WERI-Rb-1 (cell line): ENCODE data around the gene TMEM234.

Experiments
- DNase-seq: peaks from one replicate; pipeline ENCODE4 v3.0.0-alpha.2; 2020
- H3K27ac ChIP-seq: fragments of 250-450 bp; sonication (Bioruptor Pico); 2 replicates; pipeline ENCODE4 v1.5.1; 2020; ENCODE audit warnings: mild to moderate bottlenecking, moderate library complexity
- H3K27me3 ChIP-seq: fragments of 250-450 bp; sonication (Bioruptor Pico); 2 replicates; pipeline ENCODE4 v1.5.1; 2021; ENCODE audit warnings: mild to moderate bottlenecking, low read depth, moderate library complexity; ENCODE audit not compliant: insufficient read depth, severe bottlenecking
- H3K36me3 ChIP-seq: fragments of 250-450 bp; sonication (Bioruptor Pico); 2 replicates; pipeline ENCODE4 v1.5.1; 2020; ENCODE audit warnings: mild to moderate bottlenecking, moderate library complexity
- H3K4me3 ChIP-seq: 2 replicates; pipeline ENCODE4 v1.5.1; 2011; ENCODE audit warnings: low read depth, mild to moderate bottlenecking, control low read depth, low read length
- H3K9me3 ChIP-seq: fragments of 250-450 bp; sonication (Bioruptor Pico); 2 replicates; pipeline ENCODE4 v1.5.1; 2021; ENCODE audit warnings: mild to moderate bottlenecking, moderate library complexity; ENCODE audit not compliant: severe bottlenecking
- CTCF ChIP-seq: IDR thresholded peaks from 2 replicates; pipeline ENCODE4 v1.5.1; 2011; ENCODE audit warnings: low read depth, mild to moderate bottlenecking, control low read depth, inconsistent platforms, low read length

The TMEM234 gene

DNA sequence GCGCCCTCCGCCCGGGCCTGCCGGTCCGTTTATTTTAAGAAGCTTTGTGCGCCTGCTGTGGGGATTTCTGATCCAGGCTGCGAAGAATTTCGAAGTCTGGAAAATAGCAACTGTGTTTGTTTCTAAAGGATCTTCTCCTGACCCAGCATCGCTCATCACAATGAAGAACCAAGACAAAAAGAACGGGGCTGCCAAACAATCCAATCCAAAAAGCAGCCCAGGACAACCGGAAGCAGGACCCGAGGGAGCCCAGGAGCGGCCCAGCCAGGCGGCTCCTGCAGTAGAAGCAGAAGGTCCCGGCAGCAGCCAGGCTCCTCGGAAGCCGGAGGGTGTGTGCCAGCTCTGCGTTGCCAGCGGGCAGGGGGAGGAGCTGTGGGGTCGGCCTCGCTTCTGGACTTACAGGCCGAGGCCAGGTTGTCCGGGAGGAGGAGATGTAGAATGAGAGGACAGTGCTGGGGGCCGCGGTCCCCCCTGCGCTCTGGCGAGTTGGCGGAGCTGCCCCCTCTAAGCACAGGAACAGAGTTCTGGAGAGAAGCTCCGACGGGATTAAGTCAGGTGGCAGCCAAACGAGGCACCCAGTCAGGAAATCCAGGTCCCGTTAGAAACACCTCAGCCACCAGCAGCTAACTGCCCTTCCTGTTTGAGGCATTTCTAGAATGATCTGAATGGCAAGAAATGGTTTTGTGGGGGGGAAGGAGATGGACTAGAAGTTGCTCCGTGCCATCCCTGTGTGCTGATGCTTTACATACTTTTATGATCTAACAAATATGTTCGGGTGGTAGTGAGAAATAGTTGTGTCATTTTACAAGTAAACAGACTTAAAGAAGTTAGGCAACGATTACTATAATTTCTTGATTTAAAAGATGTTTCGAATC, 41.7 kb downstream of the TMEM234 start:
- Histone ChIP-seq H3K27me3 (no peaks in the 10 kb centered on the region), H3K36me3 (peaks cover 54% of the 10 kb centered on the region), H3K9me3 (no peaks in the 10 kb centered on the region), H3K27ac (peak overlapping the region; percentile 93), H3K4me3 (peak overlapping the region; percentile 82)
- TF ChIP-seq CTCF, result no peak
- peak; percentile 48 for DNase-seq

- DNase-seq, result peak; percentile 96
- Histone ChIP-seq H3K4me3 (peak within 1 kb of the TSS; percentile 82), H3K27ac (peak within 1 kb of the TSS; percentile 93), H3K27me3 (no peaks in the 10 kb centered on the region), H3K9me3 (no peaks in the 10 kb centered on the region), H3K36me3 (peaks cover 47% of the 10 kb centered on the region)
- no peak for TF ChIP-seq CTCF
These were observed 42.5 kb downstream of the TMEM234 start, which contains the start of gene TXLNA for GRCh38 chr1:32179443-32180185. TXLNA (plus strand) TSS chr1:32179675; CDS start chr1:32180346, 671 bp downstream.

GRCh38 chr1:32179193-32179442, 43.0 kb downstream of the TMEM234 start:
- no peaks in the 10 kb centered on the region for H3K27me3 ChIP-seq

GRCh38 chr1:32178380-32179192, 43.6 kb downstream of the TMEM234 start:
- no peaks in the 10 kb centered on the region for H3K9me3 ChIP-seq
- peak overlapping the region; percentile 93 for H3K27ac ChIP-seq
- no peaks in the 10 kb centered on the region for H3K27me3 ChIP-seq
- TF ChIP-seq CTCF, result no peak
- no peak for DNase-seq
- H3K4me3 ChIP-seq, result peak overlapping the region; percentile 82
- H3K36me3 ChIP-seq, result peaks cover 41% of the 10 kb centered on the region

More at GRCh38 chr1:32179193-32179442, 43.0 kb downstream of the TMEM234 start:
- peaks cover 42% of the 10 kb centered on the region for H3K36me3 ChIP-seq
- peak overlapping the region; percentile 82 for H3K4me3 ChIP-seq
- no peak for TF ChIP-seq CTCF
- H3K27ac ChIP-seq, result peak overlapping the region; percentile 93
- no peak for DNase-seq
- no peaks in the 10 kb centered on the region for H3K9me3 ChIP-seq

DNA sequence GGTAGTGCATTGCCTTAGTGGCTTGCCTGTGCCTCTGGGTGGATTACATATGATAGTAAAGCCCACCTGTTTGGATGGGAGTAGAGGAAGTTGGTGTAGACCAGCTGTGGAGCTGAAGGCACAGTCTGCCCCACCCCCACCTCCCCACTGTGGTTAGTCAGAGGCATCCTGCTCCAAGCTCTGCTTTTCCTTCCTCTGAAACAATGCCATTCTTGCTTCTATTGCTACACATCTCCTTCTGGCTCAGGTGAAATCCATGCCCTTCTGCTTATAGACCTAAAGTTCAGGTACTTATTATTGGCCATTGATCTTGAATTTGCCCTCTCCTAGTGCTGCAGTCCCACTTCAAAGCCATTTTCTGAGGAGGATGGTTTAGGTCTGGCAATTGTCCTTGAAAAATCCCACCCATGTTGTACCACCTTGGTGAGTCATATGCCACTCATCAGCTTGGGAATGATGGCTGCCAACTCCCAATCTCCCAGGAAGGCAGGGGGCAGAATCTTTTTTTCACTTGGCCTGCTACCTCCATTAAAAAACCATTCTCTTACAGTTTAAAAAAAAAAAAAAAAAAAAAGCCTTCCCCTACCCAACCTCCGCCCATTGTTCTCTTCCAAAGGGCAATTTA, 49.4 kb downstream of the TMEM234 start:
- Histone ChIP-seq H3K27me3 (no peaks in the 10 kb centered on the region), H3K9me3 (no peaks in the 10 kb centered on the region), H3K36me3 (peaks cover 45% of the 10 kb centered on the region), H3K4me3 (no peak overlapping the region), H3K27ac (no peak overlapping the region)
- no peak for DNase-seq
- TF ChIP-seq CTCF, result no peak
